K562 (cell line): Measurements from ENCODE around the gene ZCCHC8. TPM values are rescaled to one million over a fixed set of nuclear protein-coding genes. Genes with fewer than 3 reads are reported as not detected.
"Not testable (repeated sequence)": the region's sequence is repeated elsewhere in the genome, so short reads cannot be mapped to it uniquely, and the experiment has no call there.

ENCODE experiments used
- ATAC-seq: fragments of 200-7000 bp; cut with Tn5 transposase; 3 replicates; pipeline ENCODE4 v1.9.1; 2020; ENCODE audit warnings: moderate library complexity
- BruUV-seq: library from RNA; stranded (reverse); fragments of 400-500 nt; replicated peaks from 2 replicates; lab custom pipeline; 2021; lab: Mats Ljungman, UMichigan
- CTCF ChIA-PET: fragments of 300-600 bp; formaldehyde crosslinking; extraction: SDS; loops from one replicate; lab custom pipeline; 2021; ENCODE audit warnings: low intra/inter-chr PET ratio; lab: Yijun Ruan, JAX
- POLR2A ChIA-PET: fragments of 300-600, 350-650 bp; sonication (Branson Sonifier 250); formaldehyde crosslinking; extraction: SDS; loops from one replicate; lab custom pipeline; 2021; ENCODE audit warnings: antibody characterized with exemption, inconsistent platforms; lab: Yijun Ruan, JAX
- DNase-seq, 4 experiments: peaks; one replicate each; pipeline versions ENCODE4 v3.0.0 to v3.0.0-alpha.2; 2011 to 2018; ENCODE audit warnings: low spot score in 3 of 4, mixed read lengths in 3 of 4; ENCODE audit errors: extremely low read depth in 1 of 4
- FAIRE-seq: peaks from 2 replicates; lab custom pipeline; 2011; peaks lifted over from hg19 to GRCh38; lab: Jason Lieb, UNC
- H2AFZ ChIP-seq: 2 replicates; pipeline ENCODE4 v1.6.0; 2011; ENCODE audit warnings: low read depth, low read length, control low read depth, inconsistent platforms
- H3K27ac ChIP-seq: fragments of 200-600 bp; 3 replicates; pipeline ENCODE4 v1.8.0; 2011; ENCODE audit warnings: low read depth, mild to moderate bottlenecking, control low read depth, inconsistent platforms, low read length, moderate library complexity, mixed read lengths; ENCODE audit errors: extremely low read depth
- H3K27me3 ChIP-seq, 2 experiments: fragments of 300-600 bp in 1 of 2; 2 replicates in 1 of 2; 3 replicates in 1 of 2; pipeline versions ENCODE4 v1.6.0 to v1.8.0; 2011; ENCODE audit warnings: inconsistent platforms in 2 of 2, low read length in 2 of 2, mild to moderate bottlenecking in 1 of 2, mixed read lengths in 1 of 2, moderate library complexity in 1 of 2; ENCODE audit not compliant: control insufficient read depth in 2 of 2, insufficient read depth in 2 of 2
- H3K36me3 ChIP-seq: fragments of 300-600 bp; 3 replicates; pipeline ENCODE4 v1.8.0; 2011; ENCODE audit warnings: mild to moderate bottlenecking, low read length, inconsistent platforms; ENCODE audit not compliant: control insufficient read depth, insufficient read depth
- H3K4me1 ChIP-seq, 2 experiments: fragments of 200-600 bp in 1 of 2; replicated peaks in 1 of 2; 2 replicates in 1 of 2; 3 replicates in 1 of 2; pipeline versions ENCODE4 v1.5.1 to v1.8.0; 2011; ENCODE audit warnings: inconsistent platforms in 2 of 2, low read length in 2 of 2, mild to moderate bottlenecking in 1 of 2, mixed read lengths in 1 of 2, moderate library complexity in 1 of 2; ENCODE audit not compliant: control insufficient read depth in 2 of 2, insufficient read depth in 2 of 2
- H3K4me2 ChIP-seq: 2 replicates; pipeline ENCODE4 v1.6.1; 2011; ENCODE audit warnings: low read length, control low read depth, inconsistent platforms, mixed read lengths; ENCODE audit not compliant: insufficient read depth
- H3K4me3 ChIP-seq: fragments of 200-600 bp; sonication (generic), shearing (Covaris generic); 2 replicates; pipeline ENCODE4 v1.5.1; 2016; ENCODE audit warnings: control low read depth, inconsistent platforms
- H3K79me2 ChIP-seq: fragments of 200-600 bp; 3 replicates; pipeline ENCODE4 v1.8.0; 2011; ENCODE audit warnings: low read length, inconsistent platforms; ENCODE audit not compliant: control insufficient read depth, insufficient read depth
- H3K9ac ChIP-seq, 2 experiments: 2 replicates each; pipeline versions ENCODE4 v1.6.0 to v1.6.1; 2011; ENCODE audit warnings: low read depth in 2 of 2, low read length in 2 of 2, control low read depth in 1 of 2, inconsistent platforms in 1 of 2, mild to moderate bottlenecking in 1 of 2, mixed read lengths in 1 of 2; ENCODE audit not compliant: insufficient read depth in 1 of 2
- H3K9me1 ChIP-seq: one replicate; pipeline ENCODE4 v1.6.0; 2011; ENCODE audit warnings: inconsistent platforms, mild to moderate bottlenecking, low read length, moderate library complexity; ENCODE audit not compliant: control insufficient read depth, insufficient read depth
- H3K9me3 ChIP-seq: replicated peaks from 2 replicates; pipeline ENCODE4 v1.5.1; 2011; ENCODE audit warnings: low read depth, low read length, inconsistent platforms; ENCODE audit not compliant: control insufficient read depth, insufficient read depth
- H4K20me1 ChIP-seq: replicated peaks from 2 replicates; pipeline ENCODE4 v1.6.1; 2011; ENCODE audit warnings: low read length, inconsistent platforms, mixed read lengths; ENCODE audit not compliant: control insufficient read depth, insufficient read depth
- ADNP ChIP-seq: fragments of 200-800 bp; sonication (Bioruptor generic); IDR thresholded peaks from 2 replicates; pipeline ENCODE4 v1.6.1; 2016; ENCODE audit warnings: missing genetic modification characterization, missing compliant biosample characterization
- CBFB ChIP-seq: sonication (generic); formaldehyde crosslinking; IDR thresholded peaks from 2 replicates; pipeline ENCODE4 v1.4.0; 2020; ENCODE audit warnings: mild to moderate bottlenecking, missing genetic modification reagents
- DEAF1 ChIP-seq: fragments of 450-650 bp; formaldehyde crosslinking; IDR thresholded peaks from 2 replicates; pipeline ENCODE4 v1.4.0; 2020; ENCODE audit warnings: mild to moderate bottlenecking, moderate library complexity
- EP400 ChIP-seq: fragments of 450-650 bp; IDR thresholded peaks from 2 replicates; pipeline ENCODE4 v1.6.1; 2017; ENCODE audit warnings: antibody characterized with exemption, mild to moderate bottlenecking, moderate library complexity
- FOSL1 ChIP-seq: fragments of 200-800 bp; sonication (Bioruptor generic); conservative IDR thresholded peaks from 2 replicates; pipeline ENCODE4 v1.6.1; 2016; ENCODE audit warnings: missing genetic modification characterization, missing compliant biosample characterization
- FOXA3 ChIP-seq, 2 experiments: fragments of 450-650 bp in 1 of 2; sonication (generic) in 1 of 2; formaldehyde crosslinking; IDR thresholded peaks in 1 of 2; conservative IDR thresholded peaks in 1 of 2; 2 replicates each; pipeline versions ENCODE4 v1.4.0 to v1.8.0; 2020 to 2022; ENCODE audit warnings: mild to moderate bottlenecking in 2 of 2, missing genetic modification reagents in 1 of 2
- HDGF ChIP-seq: fragments of 450-650 bp; IDR thresholded peaks from 2 replicates; pipeline ENCODE4 v1.6.1; 2016
- PKNOX1 ChIP-seq: fragments of 450-650 bp; IDR thresholded peaks from 2 replicates; pipeline ENCODE4 v1.6.1; 2016
- POLR2H ChIP-seq: IDR thresholded peaks from 2 replicates; pipeline ENCODE4 v1.6.1; 2016; ENCODE audit warnings: missing genetic modification characterization, low read depth, mild to moderate bottlenecking, control low read depth, missing compliant biosample characterization, moderate library complexity
- PREB ChIP-seq: sonication (generic); formaldehyde crosslinking; IDR thresholded peaks from 2 replicates; pipeline ENCODE4 v1.8.1; 2023; ENCODE audit warnings: mild to moderate bottlenecking, missing genetic modification reagents
- RAD21 ChIP-seq, 2 experiments: fragments of 250-450 bp in 1 of 2; fragments of 450-650 bp in 1 of 2; sonication (Bioruptor Pico) in 1 of 2; formaldehyde crosslinking in 1 of 2; IDR thresholded peaks in 1 of 2; conservative IDR thresholded peaks in 1 of 2; 2 replicates each; pipeline versions ENCODE4 v1.4.0 to v1.8.0; 2020 to 2022; ENCODE audit warnings: mild to moderate bottlenecking in 2 of 2, moderate library complexity in 1 of 2
- SMARCA5 ChIP-seq: fragments of 450-650 bp; IDR thresholded peaks from 2 replicates; pipeline ENCODE4 v1.6.1; 2016
- SRF ChIP-seq, 2 experiments: fragments of 250-450, 450-650 bp in 1 of 2; sonication (Bioruptor Pico) in 1 of 2; sonication (generic) in 1 of 2; formaldehyde crosslinking; IDR thresholded peaks; 2 replicates each; pipeline versions ENCODE4 v1.5.0 to v1.5.1; 2020 to 2022; ENCODE audit warnings: mild to moderate bottlenecking in 1 of 2, missing genetic modification reagents in 1 of 2
- STAG1 ChIP-seq: sonication (generic); formaldehyde crosslinking; IDR thresholded peaks from 2 replicates; pipeline ENCODE4 v1.5.0; 2020; ENCODE audit warnings: missing genetic modification reagents, borderline replicate concordance
- ZBTB1 ChIP-seq: sonication (generic); formaldehyde crosslinking; IDR thresholded peaks from 2 replicates; pipeline ENCODE4 v1.8.1; 2023; ENCODE audit warnings: missing genetic modification reagents, low read depth, mild to moderate bottlenecking, borderline replicate concordance
- ZNF239 ChIP-seq: fragments of 250-450 bp; sonication (Bioruptor Pico); IDR thresholded peaks from 2 replicates; pipeline ENCODE4 v1.4.0; 2020; ENCODE audit warnings: mild to moderate bottlenecking
- WGBS: fragments of 100-300 bp; shearing (Covaris generic); methylation state at CpG from one replicate; pipeline ENCODE4 v1.1.6; 2016; ENCODE audit warnings: low coverage, mixed read lengths; ENCODE audit not compliant: insufficient coverage; ENCODE audit errors: missing lambda C conversion rate; 5-methylcytosine and 5-hydroxymethylcytosine counted together
- in situ Hi-C: fragments of 300-500 bp; cut with MboI; formaldehyde crosslinking; loops from 4 replicates; pipeline ENCODE4 v1.15.0; 2018; ENCODE audit warnings: inconsistent platforms, mixed read lengths
- intact Hi-C: fragments of 100-400 bp; cut with micrococcal nuclease; formaldehyde crosslinking; loops from 2 replicates; pipeline ENCODE4 v1.14.2; 2022
- polyA plus RNA-seq, 8 experiments: library from polyadenylated mRNA; depleted of rRNA in 4 of 8; stranded (reverse) in 5 of 8; unstranded in 3 of 8; fragments of >200 nt; fragmentation: Nextera tagmentation in 2 of 8; fragmentation: Illumina TruSeq in 1 of 8; extraction: Ambion mirVana in 2 of 8; extraction: Trizol in 1 of 8; gene quantifications; 2 replicates each; pipeline versions ENCODE4 v1.2.1 to v1.2.3, GENCODE V29; 2011 to 2014; ENCODE audit warnings: inconsistent platforms in 1 of 8, missing spikeins in 1 of 8
- total RNA-seq, 7 experiments: library from RNA; depleted of rRNA in 6 of 7; stranded (reverse); fragments of >200 nt in 6 of 7; fragmentation: Illumina TruSeq in 2 of 7; extraction: Trizol in 2 of 7; gene quantifications; 2 replicates each; pipeline versions ENCODE4 v1.2.1 to v1.2.3, GENCODE V29; 2011 to 2021; ENCODE audit warnings: low replicate concordance in 1 of 7

Gene ZCCHC8
- total and polyA plus RNA-seq, 9 of the 15 experiments (the other 6 are each of a cell fraction or from before 2014, with no cell fraction given): 14.8 to 50.9 (median 34.1) TPM

GRCh38 chr12:122471324-122472226 is 29.2 kb downstream of the ZCCHC8 start (continued):
- TF ChIP-seq DEAF1 (CRISPR knock-in tag) (peak; percentile 69), POLR2H (tag) (peak; percentile 53; the same call in 1 of the 2 replicates), FOXA3 (CRISPR knock-in tag; conservative IDR thresholded peaks at IDR 0.05 in 1 of 2, IDR thresholded peaks at IDR 0.05 in 1 of 2) (peak; percentile 59 to 70; a peak in 3 of 4 replicates), ZBTB1 (CRISPR knock-in tag) (no peak), EP400 (peak; percentile 32; the same call in 1 of the 2 replicates), CBFB (no peak), ADNP (tag) (peak; percentile 47; the same call in 1 of the 2 replicates), SRF (CRISPR knock-in tag; IDR thresholded peaks at IDR 0.05) (no peak), PKNOX1 (peak; percentile 5; the same call in 1 of the 2 replicates), STAG1 (CRISPR knock-in tag) (no peak), FOSL1 (tag) (0 out of 2 replicates have a peak, but pooled peaks have one; percentile 15), ZNF239 (CRISPR knock-in tag) (no peak; the same call in 1 of the 2 replicates), HDGF (no peak), SMARCA5 (no peak), PREB (CRISPR knock-in tag) (no peak), RAD21 (CRISPR knock-in tag; conservative IDR thresholded peaks at IDR 0.05 in 1 of 2, IDR thresholded peaks at IDR 0.05 in 1 of 2) (peak; percentile 87 to 89)

- 87% methylated on average over 7 of the region's 7 CpGs for WGBS
- POLR2A ChIA-PET: interaction anchor here (1.0 to 3.6 kb wide), 5 partner anchors 8 to 71 kb away, joined by 4 to 29 read pairs (median 7); partner anchors contain the start of genes KNTC1 and RSRC2
- H3K36me3 ChIP-seq: peaks cover 36% of the 10 kb centered on the region; the same call in 2 of the 3 replicates
- H4K20me1 ChIP-seq, H3K4me3 ChIP-seq, H3K4me2 ChIP-seq, H2AFZ ChIP-seq, H3K27me3 ChIP-seq, FAIRE-seq, H3K4me1 ChIP-seq, in situ Hi-C loops, ATAC-seq, BruUV-seq, H3K27ac ChIP-seq, H3K9ac ChIP-seq, H3K79me2 ChIP-seq, DNase-seq, H3K9me3 ChIP-seq, H3K9me1 ChIP-seq: not testable (repeated sequence)
- CTCF ChIA-PET: interaction anchor here (0.9 to 2.2 kb wide), 2 partner anchors 71 to 129 kb away, joined by 3 to 30 read pairs; no protein-coding TSS in a partner anchor
- intact Hi-C loops: loop anchor here (2.0 kb wide), 2 partner anchors 50 to 134 kb away; no protein-coding TSS in a partner anchor
Measured at GRCh38 chr12:122470576-122470975, 30.2 kb downstream of the ZCCHC8 start.
